Small intestine (tissue), 7 donors: Measurements from ENCODE around the gene ZNF436. TPM values are rescaled to one million over a fixed set of nuclear protein-coding genes. Genes with fewer than 3 reads are reported as not detected.
"Not testable (repeated sequence)": the region's sequence is repeated elsewhere in the genome, so short reads cannot be mapped to it uniquely, and the experiment has no call there.

Source experiments
- DNase-seq, 2 donors: peaks; one replicate each; pipeline versions ENCODE4 v3.0.0 to v3.0.0-alpha.2; 2013
- FAIRE-seq: peaks from 2 replicates; lab custom pipeline; 2012; peaks lifted over from hg19 to GRCh38; lab: Jason Lieb, UNC
- H3K27ac ChIP-seq, 3 donors: one replicate each; pipeline ENCODE4 v1.5.1; 2013; ENCODE audit warnings: low read length in 2 of 3, mild to moderate bottlenecking in 2 of 3, control low read depth in 1 of 3, inconsistent platforms in 1 of 3, low read depth in 1 of 3, moderate library complexity in 1 of 3
- H3K27me3 ChIP-seq, 3 donors: one replicate each; pipeline ENCODE4 v1.6.1; 2013; ENCODE audit warnings: low read length in 3 of 3, inconsistent platforms in 1 of 3; ENCODE audit not compliant: control insufficient read depth in 3 of 3, insufficient read depth in 3 of 3
- H3K36me3 ChIP-seq, 3 donors: one replicate each; pipeline ENCODE4 v1.6.1; 2013; ENCODE audit warnings: low read length in 3 of 3, inconsistent platforms in 1 of 3, low read depth in 1 of 3, mild to moderate bottlenecking in 1 of 3, moderate library complexity in 1 of 3; ENCODE audit not compliant: control insufficient read depth in 3 of 3, insufficient read depth in 2 of 3
- H3K4me1 ChIP-seq, 3 donors: one replicate each; pipeline ENCODE4 v1.6.1; 2013; ENCODE audit warnings: low read length in 2 of 3, inconsistent platforms in 1 of 3, low read depth in 1 of 3, mild to moderate bottlenecking in 1 of 3, moderate library complexity in 1 of 3; ENCODE audit not compliant: control insufficient read depth in 3 of 3, insufficient read depth in 2 of 3
- H3K4me3 ChIP-seq, 3 donors: one replicate each; pipeline ENCODE4 v1.5.1; 2013; ENCODE audit warnings: low read length in 3 of 3, control low read depth in 1 of 3, inconsistent platforms in 1 of 3, low read depth in 1 of 3, mild to moderate bottlenecking in 1 of 3, moderate library complexity in 1 of 3
- H3K9me3 ChIP-seq, 2 donors: one replicate each; pipeline ENCODE4 v1.6.1; 2013; ENCODE audit warnings: low read depth in 1 of 2, low read length in 1 of 2; ENCODE audit not compliant: control insufficient read depth in 2 of 2, insufficient read depth in 1 of 2
- WGBS, 3 donors: extraction: QIAGEN DNeasy Blood & Tissue Kit; methylation state at CpG; one replicate each; pipeline ENCODE4 v1.1.7; 2013; 5-methylcytosine and 5-hydroxymethylcytosine counted together
- polyA plus RNA-seq, 4 donors: library from polyadenylated mRNA; stranded (reverse) in 3 of 4; unstranded in 1 of 4; fragments of 200-250 nt in 3 of 4; fragments of 120-200 nt in 1 of 4; gene quantifications; one replicate each; pipeline versions ENCODE4 v1.2.1 to v1.2.3, GENCODE V29; 2013
- donor health status: healthy with polysubstance abuse.
- donor health status: control.
- donor health status: control.
- donor health status: Bipolar disorder and iron deficiency.
- donor health status: healthy.

Gene ZNF436
- polyA plus RNA-seq, 4 donors: 3.8 to 20.6 (median 4.5) TPM

DNA sequence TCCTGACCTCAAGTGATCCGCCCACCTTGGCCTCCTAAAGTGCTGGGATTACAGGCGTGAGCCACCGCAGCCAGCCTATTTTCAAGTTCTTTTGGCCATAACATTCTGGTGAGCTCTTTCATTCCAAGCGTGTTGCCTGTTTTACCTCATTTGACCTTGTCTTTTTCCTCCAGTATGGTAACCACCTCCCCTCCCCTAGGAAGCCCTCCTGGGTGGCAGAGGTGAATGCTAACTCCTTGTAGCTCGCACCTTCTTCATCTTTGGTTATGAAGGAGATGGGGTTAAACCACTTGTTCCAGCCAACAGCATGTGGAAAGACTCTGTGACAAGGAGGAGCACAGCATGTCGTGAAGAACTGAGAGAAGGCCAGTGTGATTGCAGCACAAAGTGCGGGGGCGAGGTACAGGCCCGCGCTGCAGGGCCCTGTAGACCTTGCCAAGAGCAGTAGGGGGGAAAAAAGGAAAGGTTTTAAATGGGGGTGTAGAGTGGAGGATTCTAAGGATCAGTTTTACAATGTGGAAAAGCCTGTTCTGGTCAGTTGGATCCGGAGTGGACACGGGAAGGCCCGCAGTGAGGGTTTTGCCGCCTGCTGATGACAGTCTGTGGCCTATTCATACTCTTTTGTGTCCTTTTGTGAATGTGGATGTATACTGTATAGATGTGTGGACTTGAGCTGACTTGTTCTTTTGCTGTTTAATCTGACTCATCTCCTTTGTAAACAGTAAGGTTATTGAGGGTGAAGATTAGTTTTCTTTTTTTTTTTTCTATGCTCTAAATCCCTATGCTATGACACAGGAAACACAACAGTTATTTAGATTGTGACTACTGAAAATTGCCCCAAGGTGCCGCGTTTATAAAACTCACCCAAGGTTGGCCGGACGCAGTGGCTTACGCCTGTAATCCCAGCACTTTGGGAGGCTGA lies 7.5 kb upstream of the ZNF436 start:
- H3K9me3 ChIP-seq: no peaks in the 10 kb centered on the region
- peaks cover 0 to 25% (median 4%) of the 10 kb centered on the region in 3 donors for H3K4me1 ChIP-seq
- H3K27me3 ChIP-seq: no peaks in the 10 kb centered on the region
- H3K36me3 ChIP-seq: peaks cover 0 to 4% (median 0%) of the 10 kb centered on the region in 3 donors
- WGBS, 3 donors: 39 to 53% (median 46%) methylated on average over 19 of the region's 19 CpGs
- peak overlapping the region; percentile 45 to 74 (median 65) for H3K27ac ChIP-seq
- H3K4me3 ChIP-seq: no peak overlapping the region
- no peak for FAIRE-seq
- peak; percentile 65 to 67 for DNase-seq

DNA sequence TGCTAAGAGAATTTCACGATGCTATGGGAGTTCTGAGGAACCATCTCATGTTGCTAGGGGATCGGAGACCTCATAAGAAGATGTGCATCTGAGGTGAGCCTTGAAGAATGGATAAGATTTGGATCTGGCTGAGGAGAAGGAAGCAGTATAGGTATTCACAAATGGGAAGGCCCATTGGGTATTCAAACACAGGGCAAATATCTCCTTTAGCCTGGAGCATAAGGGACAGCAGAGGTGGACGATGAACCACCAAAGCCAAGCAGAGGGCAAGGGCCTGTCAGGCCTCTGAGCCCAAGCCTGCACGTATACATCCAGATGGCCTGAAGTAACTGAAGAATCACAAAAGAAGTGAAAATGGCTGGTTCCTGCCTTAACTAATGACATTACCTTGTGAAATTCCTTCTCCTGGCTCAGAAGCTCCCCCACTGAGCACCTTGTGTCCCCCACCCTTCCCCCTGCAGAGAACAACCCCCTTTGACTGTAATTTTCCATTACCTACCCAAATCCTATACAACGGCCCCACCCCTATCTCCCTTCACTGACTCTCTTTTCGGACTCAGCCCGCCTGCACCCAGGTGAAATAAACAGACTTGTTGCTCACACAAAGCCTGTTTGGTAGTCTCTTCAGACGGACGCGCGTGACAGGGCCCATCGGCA lies 4.6 kb upstream of the ZNF436 start:
- not testable (repeated sequence) for H3K27ac ChIP-seq
- peaks cover 6 to 29% (median 9%) of the 10 kb centered on the region in 3 donors for H3K4me1 ChIP-seq

GRCh38 chr1:23371987-23372880 lies 2.6 kb upstream of the ZNF436 start:
- no peak overlapping the region for H3K27ac ChIP-seq
- H3K4me3 ChIP-seq: no peak overlapping the region
- H3K36me3 ChIP-seq: peaks cover 0 to 9% (median 0%) of the 10 kb centered on the region in 3 donors
- 84 to 93% (median 85%) methylated on average over 13 of the region's 13 CpGs for WGBS, 3 donors
- peaks cover 6 to 32% (median 9%) of the 10 kb centered on the region in 3 donors for H3K4me1 ChIP-seq
- H3K9me3 ChIP-seq: no peaks in the 10 kb centered on the region
- no peaks in the 10 kb centered on the region for H3K27me3 ChIP-seq
- no peak for FAIRE-seq
- no peak for DNase-seq

More for the DNA sequence above, 4.6 kb upstream of the ZNF436 start:
- FAIRE-seq, H3K9me3 ChIP-seq, DNase-seq, H3K36me3 ChIP-seq, H3K4me3 ChIP-seq, H3K27me3 ChIP-seq: not testable (repeated sequence)
- WGBS, 3 donors: 89 to 91% (median 91%) methylated on average over 12 of the region's 12 CpGs

- peaks cover 0 to 5% of the 10 kb centered on the region in 2 donors for H3K9me3 ChIP-seq
- FAIRE-seq (no peak), DNase-seq (peak; percentile 43 to 53)
- 26 to 35% (median 32%) methylated on average over 13 of the region's 13 CpGs for WGBS, 3 donors
- H3K4me1 ChIP-seq: peaks cover 4 to 37% (median 9%) of the 10 kb centered on the region in 3 donors
- peaks cover 0 to 9% (median 3%) of the 10 kb centered on the region in 3 donors for H3K36me3 ChIP-seq
- H3K27ac ChIP-seq: peak overlapping the region; percentile 27 to 99 (median 50)
- peak overlapping the region in 1 of 3 donors; percentile 98 for H3K4me3 ChIP-seq
- H3K27me3 ChIP-seq: no peaks in the 10 kb centered on the region
These were observed 1.3 kb upstream of the ZNF436 start for GRCh38 chr1:23370709-23371584.

GRCh38 chr1:23370330-23370708 lies 683 bp upstream of the ZNF436 start:
- no peak for FAIRE-seq
- peaks cover 0 to 13% (median 3%) of the 10 kb centered on the region in 3 donors for H3K36me3 ChIP-seq
- peak overlapping the region; percentile 27 to 99 (median 50) for H3K27ac ChIP-seq
- H3K9me3 ChIP-seq: peaks cover 0 to 10% of the 10 kb centered on the region in 2 donors
- H3K4me1 ChIP-seq: peaks cover 4 to 37% (median 9%) of the 10 kb centered on the region in 3 donors
- peak overlapping the region in 2 of 3 donors; percentile 8 to 98 for H3K4me3 ChIP-seq
- no peaks in the 10 kb centered on the region for H3K27me3 ChIP-seq
- 62 to 73% (median 66%) methylated on average over 5 of the region's 5 CpGs for WGBS, 3 donors
- no peak for DNase-seq

DNA sequence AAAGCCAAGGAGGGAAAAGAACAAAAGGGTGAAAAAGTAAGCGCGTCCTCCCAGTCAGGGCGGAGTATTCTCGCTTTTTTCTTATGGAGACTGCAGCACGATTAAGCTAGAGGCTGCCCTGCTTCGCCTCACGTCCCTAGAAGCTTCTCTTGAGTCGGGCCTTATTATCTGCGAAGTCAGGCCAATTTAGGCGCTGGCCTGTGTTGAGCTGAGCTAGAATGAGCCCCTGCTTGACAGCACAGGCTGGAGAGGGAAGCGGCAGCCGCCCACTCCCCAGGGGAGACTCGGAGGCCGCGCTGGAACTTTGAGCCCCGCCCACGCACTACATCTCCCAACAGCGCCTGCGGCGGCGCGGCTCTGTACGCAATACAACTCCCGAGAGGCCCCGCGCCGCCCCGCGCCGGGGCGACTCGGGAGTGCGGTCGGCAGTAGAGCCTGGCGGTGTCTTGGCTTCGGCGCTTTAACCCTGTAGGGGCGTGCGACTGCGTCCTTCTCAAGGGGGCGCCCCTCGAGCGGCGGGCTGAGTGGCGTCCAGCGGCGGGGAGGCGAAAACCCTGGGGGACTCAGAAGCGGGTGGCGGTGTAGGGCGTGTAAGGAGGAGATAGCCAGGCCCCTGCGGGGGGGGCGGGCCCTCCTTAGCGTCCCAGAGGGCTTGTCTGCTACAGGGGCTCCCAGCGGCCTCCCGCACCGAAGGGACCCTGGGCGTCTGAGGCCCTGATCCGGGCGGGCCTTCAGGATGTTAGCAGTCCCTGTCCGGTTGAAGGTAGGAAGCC lies 888 bp downstream of the ZNF436 start:
- H3K36me3 ChIP-seq: peaks cover 0 to 25% (median 4%) of the 10 kb centered on the region in 3 donors
- peaks cover 0 to 21% of the 10 kb centered on the region in 2 donors for H3K9me3 ChIP-seq
- H3K27ac ChIP-seq: peak overlapping the region; percentile 87 to 99 (median 91)
- no peaks in the 10 kb centered on the region for H3K27me3 ChIP-seq
- WGBS, 3 donors: 0 to 1% (median 1%) methylated on average over 51 to 61 of the region's 61 CpGs
- FAIRE-seq (no peak), DNase-seq (peak; percentile 90 to 96)
- H3K4me3 ChIP-seq: peak overlapping the region; percentile 85 to 98 (median 87)
- H3K4me1 ChIP-seq: peaks cover 4 to 37% (median 9%) of the 10 kb centered on the region in 3 donors
